ENCODE measurements around the gene EXTL1.

Gene EXTL1

DNA sequence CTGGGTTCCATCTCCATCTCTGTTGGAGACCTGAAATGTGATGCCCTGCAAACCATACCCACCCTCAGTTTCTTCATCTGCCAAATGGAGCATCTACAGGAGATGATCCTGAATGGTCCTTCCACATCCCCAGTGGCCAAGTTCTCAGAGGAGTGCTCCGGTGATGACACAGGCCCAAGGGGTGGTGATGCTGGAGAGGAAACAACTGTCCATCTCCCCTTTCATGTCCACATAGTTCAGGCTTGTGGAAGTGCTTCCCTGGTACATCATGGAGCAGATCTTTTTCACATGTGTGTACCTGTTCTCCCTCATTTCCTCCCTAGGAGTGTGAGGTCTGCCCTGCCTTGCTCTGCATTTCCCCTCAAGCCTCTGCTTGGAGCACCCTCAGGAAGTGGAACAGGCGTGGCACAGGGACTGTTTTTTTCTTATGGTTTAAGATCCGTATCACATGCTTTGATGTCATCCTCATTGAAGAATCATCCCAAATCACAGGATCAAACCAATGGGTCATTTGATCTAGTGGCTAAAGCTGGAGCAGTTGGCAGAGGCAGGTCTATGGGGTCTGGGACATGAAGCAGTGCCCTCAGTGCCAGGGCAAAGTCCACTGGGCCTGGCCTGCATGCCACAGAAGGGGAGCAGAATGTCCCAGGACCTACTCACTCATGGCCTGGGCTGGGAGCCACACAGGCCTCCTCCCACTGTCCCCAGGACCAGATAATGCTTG, 54.0 kb downstream of the EXTL1 start:
- DNase-seq, result peak; percentile 20

DNA sequence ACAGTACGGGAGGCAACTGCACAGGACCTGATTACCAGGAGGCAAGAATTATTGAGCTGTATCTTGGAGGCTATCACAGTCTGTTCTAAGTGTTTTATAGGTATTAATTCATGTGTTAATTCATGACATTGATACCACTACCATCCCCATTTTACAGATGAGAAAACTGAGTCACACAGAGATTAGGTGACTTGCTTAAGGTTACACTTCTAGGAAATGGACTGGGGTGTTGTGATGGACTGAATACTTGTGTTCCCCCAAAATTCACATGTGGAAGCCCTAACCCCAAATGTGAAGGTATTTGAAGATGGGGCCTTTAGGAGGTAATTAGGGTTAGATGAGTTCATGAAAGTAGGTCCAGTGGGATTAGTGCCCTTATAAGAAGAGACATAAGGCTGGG, 55.9 kb downstream of the EXTL1 start:
- DNase-seq, result no peak

DNA sequence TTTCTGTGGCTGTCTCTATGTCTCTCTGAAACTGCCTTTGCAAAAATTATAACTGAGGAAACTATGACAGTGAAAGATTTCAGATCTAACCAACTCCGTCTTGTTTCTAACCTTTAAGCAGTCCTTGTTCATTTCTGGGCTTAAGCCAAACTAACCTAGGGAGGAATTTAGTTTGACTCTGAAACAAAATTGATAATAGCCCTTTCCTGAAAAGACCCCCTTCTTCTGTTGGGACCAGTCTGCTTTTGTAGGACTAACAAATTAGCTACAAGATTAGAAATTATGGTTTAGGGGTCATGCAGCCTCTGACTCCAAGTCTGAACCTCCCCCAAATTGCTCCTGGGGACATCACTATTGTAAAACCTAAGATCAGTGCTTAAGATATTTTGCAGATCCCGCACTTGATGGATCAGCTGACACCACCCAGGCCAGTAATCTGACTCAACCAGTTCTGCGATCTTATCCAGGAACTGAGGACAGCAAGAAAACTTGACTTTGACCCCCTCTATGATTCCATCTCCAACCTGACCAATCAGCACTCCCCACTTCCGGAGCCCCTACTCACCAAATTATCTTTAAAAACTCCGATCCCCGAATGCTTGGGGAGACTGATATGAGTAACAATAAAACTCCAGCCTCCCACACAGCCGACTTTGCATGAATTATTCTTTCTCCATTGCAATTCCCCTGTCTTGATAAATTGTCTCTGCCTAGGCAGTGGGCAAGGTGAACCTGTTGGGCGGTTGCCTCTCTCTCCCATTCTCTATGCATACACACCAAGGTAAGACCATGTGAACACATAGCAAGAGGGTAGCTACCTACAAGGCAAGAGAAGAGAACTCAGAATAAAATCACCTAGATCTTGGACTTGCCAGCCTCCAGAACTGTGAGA, 57.0 kb downstream of the EXTL1 start:
- no peak for DNase-seq

DNA sequence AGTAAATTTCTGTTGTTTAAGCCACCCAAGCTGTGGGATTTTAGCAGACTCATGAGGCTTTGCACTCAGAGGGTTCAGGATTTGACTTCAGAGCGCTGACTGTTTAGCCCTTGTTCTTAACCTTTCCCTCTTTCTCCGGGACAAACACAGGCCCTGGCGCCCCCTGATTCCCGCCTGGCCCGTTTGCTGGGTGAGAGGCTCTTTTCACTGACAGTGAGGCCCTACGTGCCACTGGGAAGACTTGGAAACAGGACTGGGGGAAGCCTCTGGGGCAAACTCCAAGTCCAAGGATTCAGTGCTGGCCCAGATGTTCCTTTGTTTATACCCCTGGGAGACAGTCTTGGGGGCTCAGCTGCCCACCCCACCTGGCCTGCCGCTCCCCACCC, 57.6 kb downstream of the EXTL1 start:
- DNase-seq, result no peak

DNA sequence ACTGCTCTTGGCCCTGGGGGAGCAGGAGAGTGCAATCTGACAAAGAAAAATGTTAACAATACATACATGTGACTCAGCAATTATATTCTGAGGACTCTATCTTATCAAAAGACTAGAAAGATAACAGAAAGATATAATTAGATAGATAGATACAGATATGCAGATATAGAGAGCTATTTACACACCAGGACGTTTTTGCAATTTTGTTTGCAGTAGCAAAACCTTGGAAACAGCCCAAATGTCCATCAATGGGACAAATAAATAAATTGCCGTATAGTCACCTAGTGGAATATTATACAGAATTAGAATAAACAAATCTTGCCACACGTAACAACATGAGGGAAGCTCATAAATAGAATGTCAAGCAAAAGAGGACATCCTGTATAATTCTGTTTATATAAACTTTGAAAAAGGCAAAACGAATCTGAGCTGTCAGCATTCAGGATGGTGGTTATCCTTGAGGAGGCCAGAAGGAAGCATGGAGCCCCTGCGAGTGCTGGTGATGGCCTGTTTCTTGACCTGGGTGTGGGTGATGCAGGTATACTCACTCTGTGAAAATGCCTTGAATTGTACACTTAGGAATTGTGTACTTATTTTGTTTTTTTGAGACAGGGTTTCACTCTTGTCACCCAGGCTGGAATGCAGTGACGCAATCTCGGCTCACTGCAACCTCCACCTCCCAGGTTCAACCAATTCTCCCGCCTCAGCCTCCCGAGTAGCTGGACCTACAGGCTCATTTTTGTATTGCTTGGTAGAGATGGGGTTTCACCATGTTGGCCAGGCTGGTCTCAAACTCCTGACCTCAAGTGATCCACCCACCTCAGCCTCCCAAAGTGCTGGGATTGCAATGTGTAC, 58.6 kb downstream of the EXTL1 start:
- DNase-seq, result no peak

DNA sequence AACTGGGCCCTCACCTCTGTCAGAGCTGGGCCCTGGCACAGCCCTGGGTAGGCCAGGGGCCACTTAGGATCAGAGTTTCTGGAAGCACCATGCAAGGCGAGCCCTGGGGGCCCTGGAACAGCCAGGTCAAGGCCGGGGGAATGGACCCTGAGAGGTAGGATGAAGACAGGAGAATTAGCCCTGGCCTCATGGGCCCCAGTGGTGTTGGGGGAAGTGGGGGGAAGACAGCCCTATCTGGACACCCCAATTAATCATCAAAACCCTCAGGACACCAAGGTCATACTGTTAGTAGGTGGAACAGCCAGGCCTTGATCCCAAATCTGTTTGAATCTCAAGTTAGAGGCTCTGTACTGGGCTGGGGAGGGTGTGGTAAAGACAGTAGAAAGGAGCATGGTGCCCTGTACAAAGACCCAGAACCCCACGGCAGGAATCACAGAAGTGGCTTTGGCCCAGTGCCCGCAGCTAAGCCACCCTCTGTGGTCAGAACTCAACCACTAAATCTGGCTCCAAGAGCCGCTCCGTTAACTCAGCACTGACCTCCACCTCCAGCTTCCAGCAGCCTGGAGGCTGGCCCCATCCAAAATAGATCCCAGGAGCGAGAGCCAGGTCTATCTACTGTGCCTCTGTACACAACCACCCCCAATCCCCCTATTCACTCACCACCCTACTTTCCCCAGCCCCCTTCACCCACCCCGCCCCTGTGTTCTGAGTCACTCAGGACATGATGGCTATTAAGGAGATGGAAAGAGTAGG, 59.9 kb downstream of the EXTL1 start:
- no peak for DNase-seq

DNA sequence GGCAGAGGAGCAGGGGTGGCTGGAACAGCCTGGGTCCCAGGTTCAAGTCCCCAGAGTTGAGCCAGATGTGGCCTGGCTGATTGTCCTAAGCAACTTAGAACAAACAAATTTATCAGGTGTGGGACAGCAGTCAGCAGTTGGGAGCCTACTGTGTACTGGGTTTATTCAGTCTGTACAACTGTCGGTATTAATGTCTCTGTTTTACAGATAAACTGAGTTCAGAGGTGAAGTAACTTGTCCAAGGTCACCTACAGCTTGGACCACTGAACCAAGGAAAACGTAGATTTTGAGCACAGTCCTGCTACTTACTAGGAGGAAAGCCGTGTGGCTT, 60.4 kb downstream of the EXTL1 start:
- DNase-seq, result no peak

DNA sequence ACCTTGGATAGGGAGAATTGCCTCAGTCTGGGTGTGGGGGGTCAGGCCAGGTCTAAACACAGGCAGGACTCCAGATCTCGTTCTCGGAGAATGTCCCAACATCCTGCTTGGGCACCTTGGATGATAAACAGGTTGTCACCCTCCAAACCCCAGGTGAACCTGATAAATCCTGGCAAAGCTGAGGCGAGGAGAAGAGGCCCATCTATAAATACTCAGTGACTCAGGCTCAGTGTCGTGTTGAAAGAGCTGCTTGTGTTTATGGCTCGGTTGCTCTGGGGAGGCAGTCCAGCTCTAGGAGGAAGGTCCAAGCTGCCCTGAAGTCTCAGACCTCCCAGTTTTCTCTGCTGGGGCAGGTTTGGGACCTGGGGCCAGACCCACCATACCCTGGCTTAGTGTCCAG, 61.6 kb downstream of the EXTL1 start:
- no peak for DNase-seq

DNA sequence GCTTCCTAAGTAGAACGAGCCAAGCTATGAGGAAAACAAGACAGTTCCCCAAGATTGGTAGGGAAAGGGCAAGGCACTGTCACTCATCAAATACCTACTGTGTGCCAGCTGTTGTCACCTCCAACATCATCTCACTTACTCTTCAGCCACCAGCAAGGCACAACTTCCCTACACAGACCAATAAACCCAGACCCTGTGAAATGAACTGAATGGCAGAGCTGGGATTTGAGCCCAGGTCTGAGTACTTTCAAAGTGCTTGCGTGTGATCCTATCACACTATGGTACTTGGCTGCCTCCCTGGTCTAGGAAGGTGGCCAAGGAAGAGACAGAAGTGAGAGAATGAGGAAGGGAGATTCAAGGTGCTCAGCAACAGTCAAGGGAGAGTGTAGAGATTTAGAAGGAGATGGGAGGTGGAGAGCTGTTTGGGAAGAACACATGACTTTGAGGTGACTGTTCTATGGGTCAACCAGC, 62.6 kb downstream of the EXTL1 start:
- no peak for DNase-seq

DNA sequence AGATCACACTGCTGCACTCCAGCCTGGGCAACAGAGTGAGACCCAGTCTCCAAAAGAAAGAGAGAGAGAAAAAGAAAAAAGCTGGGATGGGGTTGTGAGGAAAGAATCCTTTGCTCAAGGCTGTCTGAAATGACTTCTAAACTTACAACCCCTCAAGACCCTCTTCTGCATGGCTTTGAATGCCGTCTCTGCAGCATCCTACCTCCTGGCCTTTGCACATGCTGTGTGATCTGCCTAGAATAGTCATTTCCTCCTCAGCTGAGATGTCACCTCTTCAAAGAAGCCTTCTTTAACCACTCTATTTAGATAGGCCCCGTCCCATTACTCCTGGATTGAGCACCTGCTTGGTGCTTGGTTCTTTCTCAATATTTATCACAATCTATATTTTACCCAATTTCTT, 63.3 kb downstream of the EXTL1 start:
- DNase-seq, result no peak
